SK-N-SH treated with all-trans-retinoic acid at 6 μM for 48 hours (cell line): ENCODE results near the gene PPP1R13B.

ENCODE experiments used
- ARNTL ChIP-seq: fragments of 450-650 bp; formaldehyde crosslinking; IDR thresholded peaks from 2 replicates; pipeline ENCODE4 v1.5.0; 2020; ENCODE audit warnings: low read depth, mild to moderate bottlenecking, moderate library complexity, borderline replicate concordance
- BACH2 ChIP-seq: fragments of 250-450 bp; sonication (Bioruptor Pico); IDR thresholded peaks from 2 replicates; pipeline ENCODE4 v1.9.0; 2021; ENCODE audit warnings: mild to moderate bottlenecking, borderline replicate concordance
- ESRRG ChIP-seq: fragments of 250-450 bp; sonication (Bioruptor Pico); IDR thresholded peaks from 2 replicates; pipeline ENCODE4 v1.6.1; 2021; ENCODE audit warnings: mild to moderate bottlenecking
- ISL1 ChIP-seq: fragments of 250-450 bp; sonication (Bioruptor Pico); IDR thresholded peaks from 2 replicates; pipeline ENCODE4 v2.1.2; 2022; ENCODE audit warnings: mild to moderate bottlenecking, moderate library complexity
- OSR1 ChIP-seq: fragments of 250-450 bp; sonication (Bioruptor Pico); IDR thresholded peaks from 2 replicates; pipeline ENCODE4 v1.8.0; 2022; ENCODE audit warnings: moderate library complexity, mild to moderate bottlenecking, inconsistent platforms
- PPARA ChIP-seq: fragments of 250-450 bp; sonication (Bioruptor Pico); IDR thresholded peaks from 2 replicates; pipeline ENCODE4 v1.5.0; 2020; ENCODE audit warnings: mild to moderate bottlenecking, borderline replicate concordance
- TCF4 ChIP-seq: fragments of 250-450 bp; sonication (Bioruptor Pico); IDR thresholded peaks from 2 replicates; pipeline ENCODE4 v1.8.0; 2021; ENCODE audit warnings: mild to moderate bottlenecking, moderate library complexity, borderline replicate concordance
- ZFP3 ChIP-seq: fragments of 250-450 bp; sonication (Bioruptor Pico); IDR thresholded peaks from 2 replicates; pipeline ENCODE4 v1.5.0; 2020; ENCODE audit warnings: mild to moderate bottlenecking, moderate library complexity
- ZNF70 ChIP-seq: fragments of 450-650 bp; formaldehyde crosslinking; IDR thresholded peaks from 2 replicates; pipeline ENCODE4 v1.5.0; 2020; ENCODE audit warnings: mild to moderate bottlenecking, moderate library complexity
- TF ChIP-seq, protein P1 (sequence below): fragments of 250-450 bp; sonication (Bioruptor Pico); IDR thresholded peaks from 2 replicates; pipeline ENCODE4 v1.8.0; 2020; ENCODE audit warnings: mild to moderate bottlenecking, moderate library complexity, borderline replicate concordance
- TF ChIP-seq, protein P2 (sequence below): fragments of 250-450 bp; sonication (Bioruptor Pico); IDR thresholded peaks from 2 replicates; pipeline ENCODE4 v1.8.0; 2021; ENCODE audit warnings: low read depth, mild to moderate bottlenecking, moderate library complexity, borderline replicate concordance
- TF ChIP-seq, protein P3 (sequence below): fragments of 250-450 bp; sonication (Bioruptor Pico); IDR thresholded peaks from 2 replicates; pipeline ENCODE4 v1.5.0; 2020; ENCODE audit warnings: mild to moderate bottlenecking, moderate library complexity

DNA sequence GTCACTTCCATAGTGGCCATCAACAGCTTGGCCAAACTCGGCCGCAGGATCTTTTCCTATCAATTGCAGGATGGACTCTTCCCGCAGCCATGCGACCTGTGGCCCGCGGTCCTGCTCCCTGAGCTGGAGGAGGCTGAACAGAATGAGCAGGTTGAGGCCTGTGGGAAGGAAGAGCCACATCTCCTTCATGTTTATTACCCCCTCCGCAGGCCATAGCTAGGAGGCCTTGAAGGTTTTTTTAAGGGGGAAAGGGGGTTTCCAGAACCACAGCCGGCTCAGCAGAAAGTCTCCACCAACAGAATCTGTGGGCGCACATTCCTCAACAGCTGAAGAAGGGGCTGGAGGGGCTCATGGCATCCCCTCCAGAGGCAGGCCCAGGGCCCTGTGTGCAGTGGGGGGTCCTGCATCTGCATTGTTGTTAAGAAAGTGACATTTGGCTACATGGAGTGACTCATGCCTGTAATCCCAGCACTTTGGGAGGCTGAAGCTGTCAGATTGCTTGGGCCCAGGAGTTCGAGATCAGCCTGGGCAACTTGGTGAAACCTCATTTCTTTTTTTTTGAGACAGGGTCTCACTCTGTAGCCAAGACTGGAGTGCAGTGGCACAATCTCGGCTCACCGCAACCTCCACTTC lies 25.2 kb upstream of the PPP1R13B start:
- no peak for TF ChIP-seq ZNF70 (CRISPR knock-in tag)
- TF ChIP-seq, protein P1, sequence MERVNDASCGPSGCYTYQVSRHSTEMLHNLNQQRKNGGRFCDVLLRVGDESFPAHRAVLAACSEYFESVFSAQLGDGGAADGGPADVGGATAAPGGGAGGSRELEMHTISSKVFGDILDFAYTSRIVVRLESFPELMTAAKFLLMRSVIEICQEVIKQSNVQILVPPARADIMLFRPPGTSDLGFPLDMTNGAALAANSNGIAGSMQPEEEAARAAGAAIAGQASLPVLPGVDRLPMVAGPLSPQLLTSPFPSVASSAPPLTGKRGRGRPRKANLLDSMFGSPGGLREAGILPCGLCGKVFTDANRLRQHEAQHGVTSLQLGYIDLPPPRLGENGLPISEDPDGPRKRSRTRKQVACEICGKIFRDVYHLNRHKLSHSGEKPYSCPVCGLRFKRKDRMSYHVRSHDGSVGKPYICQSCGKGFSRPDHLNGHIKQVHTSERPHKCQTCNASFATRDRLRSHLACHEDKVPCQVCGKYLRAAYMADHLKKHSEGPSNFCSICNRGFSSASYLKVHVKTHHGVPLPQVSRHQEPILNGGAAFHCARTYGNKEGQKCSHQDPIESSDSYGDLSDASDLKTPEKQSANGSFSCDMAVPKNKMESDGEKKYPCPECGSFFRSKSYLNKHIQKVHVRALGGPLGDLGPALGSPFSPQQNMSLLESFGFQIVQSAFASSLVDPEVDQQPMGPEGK (CRISPR knock-in tag): no peak
- no peak for TF ChIP-seq ISL1 (CRISPR knock-in tag)
- no peak for TF ChIP-seq BACH2 (CRISPR knock-in tag)
- no peak for TF ChIP-seq TCF4
- no peak for TF ChIP-seq ZFP3 (CRISPR knock-in tag)
- TF ChIP-seq, protein P2, sequence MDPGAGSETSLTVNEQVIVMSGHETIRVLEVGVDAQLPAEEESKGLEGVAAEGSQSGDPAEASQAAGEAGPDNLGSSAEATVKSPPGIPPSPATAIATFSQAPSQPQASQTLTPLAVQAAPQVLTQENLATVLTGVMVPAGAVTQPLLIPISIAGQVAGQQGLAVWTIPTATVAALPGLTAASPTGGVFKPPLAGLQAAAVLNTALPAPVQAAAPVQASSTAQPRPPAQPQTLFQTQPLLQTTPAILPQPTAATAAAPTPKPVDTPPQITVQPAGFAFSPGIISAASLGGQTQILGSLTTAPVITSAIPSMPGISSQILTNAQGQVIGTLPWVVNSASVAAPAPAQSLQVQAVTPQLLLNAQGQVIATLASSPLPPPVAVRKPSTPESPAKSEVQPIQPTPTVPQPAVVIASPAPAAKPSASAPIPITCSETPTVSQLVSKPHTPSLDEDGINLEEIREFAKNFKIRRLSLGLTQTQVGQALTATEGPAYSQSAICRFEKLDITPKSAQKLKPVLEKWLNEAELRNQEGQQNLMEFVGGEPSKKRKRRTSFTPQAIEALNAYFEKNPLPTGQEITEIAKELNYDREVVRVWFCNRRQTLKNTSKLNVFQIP (CRISPR knock-in tag): no peak
- no peak for TF ChIP-seq PPARA (CRISPR knock-in tag)
- TF ChIP-seq, protein P3, sequence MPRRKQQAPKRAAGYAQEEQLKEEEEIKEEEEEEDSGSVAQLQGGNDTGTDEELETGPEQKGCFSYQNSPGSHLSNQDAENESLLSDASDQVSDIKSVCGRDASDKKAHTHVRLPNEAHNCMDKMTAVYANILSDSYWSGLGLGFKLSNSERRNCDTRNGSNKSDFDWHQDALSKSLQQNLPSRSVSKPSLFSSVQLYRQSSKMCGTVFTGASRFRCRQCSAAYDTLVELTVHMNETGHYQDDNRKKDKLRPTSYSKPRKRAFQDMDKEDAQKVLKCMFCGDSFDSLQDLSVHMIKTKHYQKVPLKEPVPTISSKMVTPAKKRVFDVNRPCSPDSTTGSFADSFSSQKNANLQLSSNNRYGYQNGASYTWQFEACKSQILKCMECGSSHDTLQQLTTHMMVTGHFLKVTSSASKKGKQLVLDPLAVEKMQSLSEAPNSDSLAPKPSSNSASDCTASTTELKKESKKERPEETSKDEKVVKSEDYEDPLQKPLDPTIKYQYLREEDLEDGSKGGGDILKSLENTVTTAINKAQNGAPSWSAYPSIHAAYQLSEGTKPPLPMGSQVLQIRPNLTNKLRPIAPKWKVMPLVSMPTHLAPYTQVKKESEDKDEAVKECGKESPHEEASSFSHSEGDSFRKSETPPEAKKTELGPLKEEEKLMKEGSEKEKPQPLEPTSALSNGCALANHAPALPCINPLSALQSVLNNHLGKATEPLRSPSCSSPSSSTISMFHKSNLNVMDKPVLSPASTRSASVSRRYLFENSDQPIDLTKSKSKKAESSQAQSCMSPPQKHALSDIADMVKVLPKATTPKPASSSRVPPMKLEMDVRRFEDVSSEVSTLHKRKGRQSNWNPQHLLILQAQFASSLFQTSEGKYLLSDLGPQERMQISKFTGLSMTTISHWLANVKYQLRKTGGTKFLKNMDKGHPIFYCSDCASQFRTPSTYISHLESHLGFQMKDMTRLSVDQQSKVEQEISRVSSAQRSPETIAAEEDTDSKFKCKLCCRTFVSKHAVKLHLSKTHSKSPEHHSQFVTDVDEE: no peak
- no peak for TF ChIP-seq ESRRG (CRISPR knock-in tag)
- no peak for TF ChIP-seq ARNTL
- no peak for TF ChIP-seq OSR1 (CRISPR knock-in tag)
